Coronary artery (tissue), 2 donors: ENCODE data around the gene GABRG3.

Source experiments
- DNase-seq: peaks from one replicate; pipeline ENCODE4 v3.0.0-alpha.2; 2017; ENCODE audit warnings: low spot score
- H3K27ac ChIP-seq, 2 donors: fragments of 200-600 bp; sonication (generic); one replicate each; pipeline ENCODE4 v1.5.1; 2016 to 2019
- H3K4me3 ChIP-seq: fragments of 200-600 bp; sonication (generic); 2 replicates; pipeline ENCODE4 v1.5.1; 2016; ENCODE audit warnings: mild to moderate bottlenecking, moderate library complexity
- TF ChIP-seq, protein P1 (sequence below): fragments of 200-600 bp; sonication (generic); IDR thresholded peaks from one replicate; pipeline ENCODE4 v1.5.1; 2019; ENCODE audit warnings: antibody characterized with exemption

The GABRG3 gene

DNA sequence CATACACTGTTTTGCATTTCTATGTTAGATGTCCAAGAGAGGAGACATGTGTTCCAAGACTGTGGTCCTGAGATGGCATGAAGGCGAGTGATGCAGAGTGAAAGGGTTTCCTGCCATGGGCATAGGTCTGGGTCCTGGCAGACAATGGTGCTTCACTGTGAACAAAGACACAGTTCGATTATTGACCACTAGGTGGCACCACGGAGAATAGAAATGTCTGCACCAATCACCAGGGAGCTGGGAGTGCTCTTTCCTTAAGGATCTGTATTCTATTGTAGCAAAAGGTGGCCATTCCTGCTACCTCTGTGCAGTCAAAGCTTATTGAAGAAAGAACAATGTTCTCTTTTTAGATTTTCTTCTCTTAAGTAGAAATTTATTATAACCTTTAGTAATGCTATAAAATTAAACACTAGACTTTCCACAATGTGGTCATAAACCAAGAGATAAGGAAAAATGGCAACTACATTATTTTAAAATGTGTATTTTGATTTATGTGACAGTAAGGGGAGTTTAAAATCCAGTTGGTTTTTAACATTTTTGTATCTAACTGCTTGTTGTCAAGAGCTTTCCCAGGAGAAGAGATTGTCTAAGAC is 88.7 kb downstream of the GABRG3 start:
- no peak for DNase-seq
- TF ChIP-seq, protein P1, sequence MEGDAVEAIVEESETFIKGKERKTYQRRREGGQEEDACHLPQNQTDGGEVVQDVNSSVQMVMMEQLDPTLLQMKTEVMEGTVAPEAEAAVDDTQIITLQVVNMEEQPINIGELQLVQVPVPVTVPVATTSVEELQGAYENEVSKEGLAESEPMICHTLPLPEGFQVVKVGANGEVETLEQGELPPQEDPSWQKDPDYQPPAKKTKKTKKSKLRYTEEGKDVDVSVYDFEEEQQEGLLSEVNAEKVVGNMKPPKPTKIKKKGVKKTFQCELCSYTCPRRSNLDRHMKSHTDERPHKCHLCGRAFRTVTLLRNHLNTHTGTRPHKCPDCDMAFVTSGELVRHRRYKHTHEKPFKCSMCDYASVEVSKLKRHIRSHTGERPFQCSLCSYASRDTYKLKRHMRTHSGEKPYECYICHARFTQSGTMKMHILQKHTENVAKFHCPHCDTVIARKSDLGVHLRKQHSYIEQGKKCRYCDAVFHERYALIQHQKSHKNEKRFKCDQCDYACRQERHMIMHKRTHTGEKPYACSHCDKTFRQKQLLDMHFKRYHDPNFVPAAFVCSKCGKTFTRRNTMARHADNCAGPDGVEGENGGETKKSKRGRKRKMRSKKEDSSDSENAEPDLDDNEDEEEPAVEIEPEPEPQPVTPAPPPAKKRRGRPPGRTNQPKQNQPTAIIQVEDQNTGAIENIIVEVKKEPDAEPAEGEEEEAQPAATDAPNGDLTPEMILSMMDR, result no peak
- no peak overlapping the region for H3K4me3 ChIP-seq
- no peak overlapping the region for H3K27ac ChIP-seq

DNA sequence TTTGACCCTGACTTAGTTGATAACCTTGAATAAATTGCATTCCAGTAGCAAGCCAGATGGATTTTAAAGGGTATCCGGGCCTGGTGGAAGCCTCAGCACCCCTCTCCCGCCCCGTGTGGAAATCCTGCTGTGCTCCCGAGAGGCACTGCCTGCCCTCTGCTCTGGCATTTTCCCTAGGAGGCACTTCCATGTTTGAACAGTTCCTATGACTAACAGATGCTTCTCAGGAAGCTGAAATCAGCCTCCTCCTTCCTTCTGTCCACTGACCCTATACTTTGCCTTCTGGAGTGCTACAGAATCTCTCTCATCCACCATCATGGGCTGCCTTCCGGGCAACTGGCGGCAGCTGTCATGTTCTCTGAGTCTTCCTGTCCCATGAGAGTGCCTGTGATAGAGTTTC is 90.8 kb downstream of the GABRG3 start:
- H3K27ac ChIP-seq, result no peak overlapping the region
- TF ChIP-seq, protein P1, result no peak
- H3K4me3 ChIP-seq, result no peak overlapping the region
- DNase-seq, result no peak

DNA sequence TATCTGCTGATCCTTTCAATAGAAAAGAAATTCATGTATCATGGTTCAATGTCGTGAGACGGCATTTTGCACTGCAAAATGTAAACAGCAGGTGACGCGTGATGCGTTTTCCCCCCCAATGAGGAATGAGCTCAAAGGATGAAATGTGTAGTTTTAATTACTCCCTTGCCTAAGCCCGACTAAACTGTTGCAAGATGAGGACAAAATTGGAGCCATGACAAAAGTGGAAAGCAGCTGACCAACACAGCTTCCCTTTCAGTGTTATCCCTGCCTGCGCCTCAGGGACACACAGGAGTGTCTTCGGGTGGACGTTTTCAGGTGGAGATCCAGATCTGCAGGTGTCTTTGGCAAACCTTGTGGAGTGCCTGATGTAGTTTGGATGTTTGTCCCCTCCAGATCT is 92.0 kb downstream of the GABRG3 start:
- no peak for DNase-seq
- Histone ChIP-seq H3K27ac (no peak overlapping the region), H3K4me3 (no peak overlapping the region)
- TF ChIP-seq, protein P1, result no peak

DNA sequence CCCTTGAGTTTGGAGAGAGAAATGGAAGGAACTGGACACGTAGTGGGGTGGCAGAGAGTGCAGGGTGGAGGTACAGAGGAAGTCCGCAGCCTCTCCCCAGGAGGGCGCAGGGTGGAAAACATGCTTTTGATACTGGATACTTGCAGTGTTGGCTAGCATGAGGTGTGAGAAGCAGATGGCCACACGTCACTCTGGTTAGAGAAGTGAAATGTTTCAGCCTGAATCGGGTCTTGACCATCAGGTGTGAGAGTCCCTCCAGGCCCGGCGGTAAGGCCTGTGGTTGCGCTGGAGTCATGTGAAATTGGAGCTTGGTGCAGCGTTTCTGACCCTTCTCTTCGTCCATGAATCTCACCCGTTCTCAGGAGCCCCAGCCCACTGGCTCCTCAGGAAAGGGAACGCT is 93.1 kb downstream of the GABRG3 start:
- Histone ChIP-seq H3K27ac (no peak overlapping the region), H3K4me3 (no peak overlapping the region)
- TF ChIP-seq, protein P1, result no peak
- DNase-seq, result no peak

DNA sequence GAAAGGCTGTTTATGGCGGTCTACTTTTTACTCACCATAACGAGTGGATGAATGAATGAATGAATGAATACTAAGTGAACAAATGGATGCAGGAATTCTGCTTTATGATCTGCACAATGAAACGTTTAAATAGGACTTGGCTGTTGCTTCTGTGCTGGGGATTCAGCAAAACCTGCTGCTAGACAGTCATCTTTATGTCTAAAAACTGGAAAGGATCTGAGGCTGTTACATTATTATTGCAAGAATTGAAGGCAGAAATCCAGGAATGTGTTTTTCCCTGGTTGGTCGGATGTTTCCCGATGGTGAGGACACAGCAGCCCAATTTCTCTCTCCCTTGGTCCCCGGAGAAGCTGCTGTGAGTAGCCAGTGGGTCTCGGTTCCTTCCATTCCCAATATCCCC is 94.2 kb downstream of the GABRG3 start:
- DNase-seq, result no peak
- TF ChIP-seq, protein P1, result no peak
- Histone ChIP-seq H3K27ac (no peak overlapping the region), H3K4me3 (no peak overlapping the region)

DNA sequence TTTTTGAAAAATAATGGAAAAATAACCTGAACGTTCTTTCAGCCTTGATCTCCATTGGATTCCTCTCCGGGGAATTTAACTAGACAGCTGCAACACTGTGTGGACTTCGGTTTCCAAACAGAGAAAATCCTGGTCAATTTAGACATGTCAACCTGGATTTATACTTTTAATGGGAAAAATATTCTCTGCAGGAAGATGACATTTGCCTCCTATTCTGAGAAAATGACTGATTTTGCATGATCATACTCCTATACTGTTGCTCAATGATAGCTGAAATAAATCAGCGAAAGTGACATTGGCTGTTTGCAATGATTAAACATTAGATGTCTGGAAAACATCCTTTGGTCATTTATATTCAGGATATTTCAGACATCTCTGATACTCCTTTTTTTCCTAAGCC is 94.8 kb downstream of the GABRG3 start:
- H3K4me3 ChIP-seq, result no peak overlapping the region
- no peak overlapping the region for H3K27ac ChIP-seq
- DNase-seq, result no peak
- TF ChIP-seq, protein P1, result no peak

DNA sequence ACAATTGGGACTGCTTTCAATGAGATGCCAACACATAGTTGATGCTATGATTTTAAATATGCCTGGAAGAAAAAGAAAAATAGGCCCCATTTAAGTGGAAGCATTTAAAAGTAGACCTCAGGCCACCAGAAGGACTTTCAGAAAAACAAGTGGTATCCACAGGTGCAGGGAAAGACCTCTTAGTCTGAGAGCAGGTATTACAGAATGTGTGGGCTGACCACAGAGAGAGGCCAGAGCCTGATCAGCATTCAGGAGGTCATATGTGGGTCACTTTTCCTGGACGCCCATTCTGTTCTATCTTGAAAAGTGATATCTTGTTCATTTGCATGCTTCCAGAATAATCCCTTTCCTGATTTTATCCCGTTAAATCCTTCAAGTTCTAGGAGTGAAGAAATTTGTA is 95.5 kb downstream of the GABRG3 start:
- TF ChIP-seq, protein P1, result no peak
- Histone ChIP-seq H3K27ac (no peak overlapping the region), H3K4me3 (no peak overlapping the region)
- DNase-seq, result no peak
